CD14-positive monocyte (primary cell): ENCODE data around the gene MOXD1. TPM values are rescaled to one million over a fixed set of nuclear protein-coding genes. Genes with fewer than 3 reads are reported as not detected.
A peak's percentile ranks its signal among the peaks of the same experiment; 100 is the strongest.

Experiments
- DNase-seq, 3 donors: peaks; one replicate each; pipeline ENCODE4 v3.0.0-alpha.2; 2011 to 2022
- H2AFZ ChIP-seq: 2 replicates; pipeline ENCODE4 v1.6.0; 2012; ENCODE audit warnings: mild to moderate bottlenecking, low read depth, low read length, inconsistent platforms; ENCODE audit not compliant: insufficient read depth, poor library complexity, severe bottlenecking
- H3K27ac ChIP-seq, 2 donors: 1 replicate in 1 of 2; 2 replicates in 1 of 2; pipeline ENCODE4 v1.5.1; 2012 to 2013; ENCODE audit warnings: low read length in 2 of 2, control low read depth in 1 of 2, inconsistent platforms in 1 of 2, low read depth in 1 of 2, mild to moderate bottlenecking in 1 of 2
- H3K27me3 ChIP-seq, 2 donors: one replicate each; pipeline versions ENCODE4 v1.6.0 to v1.6.1; 2011 to 2013; ENCODE audit warnings: low read length in 2 of 2; ENCODE audit not compliant: control insufficient read depth in 2 of 2, insufficient read depth in 2 of 2
- H3K36me3 ChIP-seq, 2 donors: replicated peaks in 1 of 2; 1 replicate in 1 of 2; 2 replicates in 1 of 2; pipeline versions ENCODE4 v1.5.1 to v1.6.1; 2012 to 2013; ENCODE audit warnings: low read length in 2 of 2, control low read depth in 1 of 2, inconsistent platforms in 1 of 2, mild to moderate bottlenecking in 1 of 2; ENCODE audit not compliant: insufficient read depth in 2 of 2, control insufficient read depth in 1 of 2
- H3K4me1 ChIP-seq, 2 donors: 1 replicate in 1 of 2; 2 replicates in 1 of 2; pipeline versions ENCODE4 v1.5.1 to v1.6.1; 2012 to 2013; ENCODE audit warnings: low read length in 2 of 2, control low read depth in 1 of 2, inconsistent platforms in 1 of 2, mild to moderate bottlenecking in 1 of 2, moderate library complexity in 1 of 2; ENCODE audit not compliant: insufficient read depth in 2 of 2, control insufficient read depth in 1 of 2
- H3K4me2 ChIP-seq: replicated peaks from 2 replicates; pipeline ENCODE3; 2012; ENCODE audit warnings: low read length, moderate library complexity, mild to moderate bottlenecking; ENCODE audit not compliant: poor library complexity, severe bottlenecking; ENCODE audit errors: extremely low read depth
- H3K4me3 ChIP-seq, 3 experiments: fragments of 200-600 bp in 1 of 3; sonication (generic) in 1 of 3; replicated peaks in 1 of 3; 1 replicate in 2 of 3; 2 replicates in 1 of 3; pipeline ENCODE4 v1.5.1; 2011 to 2013; ENCODE audit warnings: low read length in 3 of 3, mild to moderate bottlenecking in 3 of 3, control low read depth in 2 of 3, low read depth in 2 of 3, inconsistent platforms in 1 of 3, moderate library complexity in 1 of 3
- H3K79me2 ChIP-seq: 2 replicates; pipeline ENCODE4 v1.6.0; 2012; ENCODE audit warnings: mild to moderate bottlenecking, control low read depth, inconsistent platforms, low read length, moderate library complexity; ENCODE audit not compliant: insufficient read depth
- H3K9ac ChIP-seq: 2 replicates; pipeline ENCODE4 v1.6.0; 2017; ENCODE audit warnings: low read length, mild to moderate bottlenecking; ENCODE audit not compliant: insufficient read depth, poor library complexity, severe bottlenecking
- H3K9me3 ChIP-seq, 2 donors: replicated peaks in 1 of 2; 1 replicate in 1 of 2; 2 replicates in 1 of 2; pipeline versions ENCODE4 v1.5.1 to v1.6.1; 2012 to 2013; ENCODE audit warnings: low read length in 2 of 2, control low read depth in 1 of 2; ENCODE audit not compliant: control insufficient read depth in 1 of 2, insufficient read depth in 1 of 2
- H4K20me1 ChIP-seq: 2 replicates; pipeline ENCODE4 v1.6.0; 2012; ENCODE audit warnings: mild to moderate bottlenecking, low read length, control low read depth, moderate library complexity; ENCODE audit not compliant: insufficient read depth
- H3K27ac Mint-ChIP-seq, 7 donors: one replicate each; pipeline ENCODE4 v1.8.0; 2020; ENCODE audit warnings: mild to moderate bottlenecking in 7 of 7, mixed read lengths in 7 of 7, moderate library complexity in 6 of 7, inconsistent platforms in 2 of 7
- H3K27me3 Mint-ChIP-seq, 3 donors: one replicate each; pipeline ENCODE4 v1.8.0; 2021 to 2022; ENCODE audit warnings: low read depth in 3 of 3, mild to moderate bottlenecking in 3 of 3, mixed read lengths in 3 of 3, moderate library complexity in 3 of 3, inconsistent platforms in 1 of 3
- H3K36me3 Mint-ChIP-seq, 2 donors: one replicate each; pipeline ENCODE4 v1.8.0; 2020; ENCODE audit warnings: mixed read lengths in 2 of 2, inconsistent platforms in 1 of 2, mild to moderate bottlenecking in 1 of 2
- H3K4me1 Mint-ChIP-seq: one replicate; pipeline ENCODE4 v1.8.0; 2020; ENCODE audit warnings: mild to moderate bottlenecking, mixed read lengths
- H3K4me3 Mint-ChIP-seq, 2 donors: one replicate each; pipeline ENCODE4 v1.8.0; 2020; ENCODE audit warnings: mild to moderate bottlenecking in 2 of 2, mixed read lengths in 2 of 2, moderate library complexity in 1 of 2
- H3K9me3 Mint-ChIP-seq, 7 donors: one replicate each; pipeline ENCODE4 v1.8.0; 2020 to 2022; ENCODE audit warnings: mixed read lengths in 7 of 7, mild to moderate bottlenecking in 6 of 7, moderate library complexity in 6 of 7, inconsistent platforms in 2 of 7
- CTCF ChIP-seq: fragments of 200-600 bp; IDR thresholded peaks from one replicate; pipeline ENCODE4 v1.8.0; 2022; ENCODE audit warnings: antibody characterized with exemption, mild to moderate bottlenecking
- WGBS: methylation state at CpG from one replicate; pipeline ENCODE4 v1.1.5; 2013; ENCODE audit warnings: missing lambda C conversion rate; ENCODE audit not compliant: insufficient coverage; 5-methylcytosine and 5-hydroxymethylcytosine counted together
- intact Hi-C, 2 donors: fragments of 100-400 bp; cut with micrococcal nuclease; formaldehyde crosslinking; loops; one replicate each; pipeline versions ENCODE4 v1.15.0 to v1.15.1; 2023
- polyA plus RNA-seq, 3 donors: library from polyadenylated mRNA; depleted of rRNA in 1 of 3; unstranded in 2 of 3; stranded (reverse) in 1 of 3; fragments of 300-500 nt in 2 of 3; fragments of >200 nt in 1 of 3; fragmentation: Illumina TruSeq in 2 of 3; gene quantifications; 1 replicate in 2 of 3; 2 replicates in 1 of 3; pipeline ENCODE4 v1.2.3, GENCODE V29; 2012 to 2021

The MOXD1 gene
- polyA plus RNA-seq, 3 donors = not detected

GRCh38 chr6:132275066-132275970, 126.0 kb downstream of the MOXD1 start:
- H2AFZ ChIP-seq = no peak overlapping the region
- H3K36me3 Mint-ChIP-seq = no peaks in the 10 kb centered on the region
- WGBS = 97% methylated on average over 7 of the region's 13 CpGs
- no peak for DNase-seq
- H3K9me3 Mint-ChIP-seq = no peaks in the 10 kb centered on the region
- no peak overlapping the region for H3K4me3 ChIP-seq
- no peaks in the 10 kb centered on the region for H3K27me3 ChIP-seq
- no peak overlapping the region for H3K27ac ChIP-seq
- no peaks in the 10 kb centered on the region for H3K4me1 Mint-ChIP-seq
- no peaks in the 10 kb centered on the region for H3K79me2 ChIP-seq
- no peak for TF ChIP-seq CTCF
- H3K4me2 ChIP-seq = no peak overlapping the region
- H3K9ac ChIP-seq = no peak overlapping the region
- H3K27me3 Mint-ChIP-seq = peaks cover 0 to 12% (median 7%) of the 10 kb centered on the region in 3 donors
- H3K36me3 ChIP-seq = no peaks in the 10 kb centered on the region
- no peaks in the 10 kb centered on the region for H3K4me1 ChIP-seq
- intact Hi-C loops = loop anchor here in 1 of 2 donors (5.0 kb wide), 1 partner anchor 207 kb away; no protein-coding TSS in a partner anchor
- H4K20me1 ChIP-seq = no peaks in the 10 kb centered on the region
- no peak overlapping the region for H3K4me3 Mint-ChIP-seq
- peak overlapping the region in 1 of 7 donors; percentile 2 for H3K27ac Mint-ChIP-seq
- no peaks in the 10 kb centered on the region for H3K9me3 ChIP-seq

- intact Hi-C loops = no loop called here
- H3K9ac ChIP-seq = no peak overlapping the region
- H3K27me3 ChIP-seq = no peaks in the 10 kb centered on the region
- H3K9me3 ChIP-seq = no peaks in the 10 kb centered on the region
- Mint-ChIP-seq H3K9me3 (no peaks in the 10 kb centered on the region), H3K27ac (no peak overlapping the region), H3K36me3 (no peaks in the 10 kb centered on the region), H3K27me3 (peaks cover 0 to 8% (median 7%) of the 10 kb centered on the region in 3 donors), H3K4me1 (no peaks in the 10 kb centered on the region), H3K4me3 (no peak overlapping the region)
- 69% methylated on average over 3 of the region's 10 CpGs for WGBS
- no peaks in the 10 kb centered on the region for H3K36me3 ChIP-seq
- no peak overlapping the region for H3K27ac ChIP-seq
- no peak overlapping the region for H3K4me3 ChIP-seq
- no peak overlapping the region for H2AFZ ChIP-seq
- DNase-seq = no peak
- no peaks in the 10 kb centered on the region for H4K20me1 ChIP-seq
- TF ChIP-seq CTCF = no peak
- H3K79me2 ChIP-seq = no peaks in the 10 kb centered on the region
- no peaks in the 10 kb centered on the region for H3K4me1 ChIP-seq
- H3K4me2 ChIP-seq = no peak overlapping the region
Observed at GRCh38 chr6:132272776-132273175, 128.5 kb downstream of the MOXD1 start.
